ENCODE results near the gene RNU7-1. TPM values are rescaled to one million over a fixed set of nuclear protein-coding genes. Genes with fewer than 3 reads are reported as not detected.

The RNU7-1 gene
- total and polyA plus RNA-seq, 2 experiments from 2014 or later = not detected

DNA sequence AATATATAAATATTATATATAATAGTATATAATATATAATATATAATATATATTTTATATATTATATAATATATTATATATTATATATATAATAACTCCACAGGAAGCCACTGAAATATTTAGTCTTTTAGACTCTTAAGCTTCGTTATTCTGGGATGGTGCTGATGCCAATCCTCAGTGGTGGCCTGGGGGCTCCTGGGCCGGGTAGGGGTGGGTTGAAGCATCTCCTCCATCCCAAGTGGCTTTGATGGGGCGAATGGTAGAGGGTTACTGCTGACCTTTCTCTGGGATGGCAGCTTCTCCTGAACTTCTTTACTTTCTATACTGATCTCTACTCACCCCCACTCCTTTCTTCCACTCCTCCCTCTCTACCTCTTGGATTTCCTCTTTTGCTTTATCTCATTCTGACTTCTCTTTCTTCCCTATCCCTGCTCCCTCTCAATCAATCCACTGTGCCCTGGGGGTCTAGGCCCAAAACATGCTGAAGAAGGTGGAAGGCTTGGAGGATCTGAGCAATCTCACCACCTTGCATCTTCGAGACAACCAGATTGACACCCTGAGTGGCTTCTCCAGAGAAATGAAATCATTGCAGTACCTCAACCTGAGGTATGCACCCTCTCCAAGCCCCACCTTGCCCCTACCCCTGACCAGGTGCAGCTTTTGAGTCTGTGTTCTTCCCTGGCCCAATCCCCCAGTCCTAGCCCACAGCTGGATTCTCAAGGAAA is 34.0 kb upstream of the RNU7-1 start:
- TF ChIP-seq, protein P1, sequence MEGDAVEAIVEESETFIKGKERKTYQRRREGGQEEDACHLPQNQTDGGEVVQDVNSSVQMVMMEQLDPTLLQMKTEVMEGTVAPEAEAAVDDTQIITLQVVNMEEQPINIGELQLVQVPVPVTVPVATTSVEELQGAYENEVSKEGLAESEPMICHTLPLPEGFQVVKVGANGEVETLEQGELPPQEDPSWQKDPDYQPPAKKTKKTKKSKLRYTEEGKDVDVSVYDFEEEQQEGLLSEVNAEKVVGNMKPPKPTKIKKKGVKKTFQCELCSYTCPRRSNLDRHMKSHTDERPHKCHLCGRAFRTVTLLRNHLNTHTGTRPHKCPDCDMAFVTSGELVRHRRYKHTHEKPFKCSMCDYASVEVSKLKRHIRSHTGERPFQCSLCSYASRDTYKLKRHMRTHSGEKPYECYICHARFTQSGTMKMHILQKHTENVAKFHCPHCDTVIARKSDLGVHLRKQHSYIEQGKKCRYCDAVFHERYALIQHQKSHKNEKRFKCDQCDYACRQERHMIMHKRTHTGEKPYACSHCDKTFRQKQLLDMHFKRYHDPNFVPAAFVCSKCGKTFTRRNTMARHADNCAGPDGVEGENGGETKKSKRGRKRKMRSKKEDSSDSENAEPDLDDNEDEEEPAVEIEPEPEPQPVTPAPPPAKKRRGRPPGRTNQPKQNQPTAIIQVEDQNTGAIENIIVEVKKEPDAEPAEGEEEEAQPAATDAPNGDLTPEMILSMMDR (IDR thresholded peaks at IDR 0.05; ENCODE audit: poor library complexity) = no peak
- TF ChIP-seq EZH2 (IDR thresholded peaks at IDR 0.05; ENCODE audit: borderline replicate concordance) = no peak
- TF ChIP-seq EZH2phosphoT487 (IDR thresholded peaks at IDR 0.05; ENCODE audit: low read depth, severe bottlenecking, unreplicated experiment) = no peak

DNA sequence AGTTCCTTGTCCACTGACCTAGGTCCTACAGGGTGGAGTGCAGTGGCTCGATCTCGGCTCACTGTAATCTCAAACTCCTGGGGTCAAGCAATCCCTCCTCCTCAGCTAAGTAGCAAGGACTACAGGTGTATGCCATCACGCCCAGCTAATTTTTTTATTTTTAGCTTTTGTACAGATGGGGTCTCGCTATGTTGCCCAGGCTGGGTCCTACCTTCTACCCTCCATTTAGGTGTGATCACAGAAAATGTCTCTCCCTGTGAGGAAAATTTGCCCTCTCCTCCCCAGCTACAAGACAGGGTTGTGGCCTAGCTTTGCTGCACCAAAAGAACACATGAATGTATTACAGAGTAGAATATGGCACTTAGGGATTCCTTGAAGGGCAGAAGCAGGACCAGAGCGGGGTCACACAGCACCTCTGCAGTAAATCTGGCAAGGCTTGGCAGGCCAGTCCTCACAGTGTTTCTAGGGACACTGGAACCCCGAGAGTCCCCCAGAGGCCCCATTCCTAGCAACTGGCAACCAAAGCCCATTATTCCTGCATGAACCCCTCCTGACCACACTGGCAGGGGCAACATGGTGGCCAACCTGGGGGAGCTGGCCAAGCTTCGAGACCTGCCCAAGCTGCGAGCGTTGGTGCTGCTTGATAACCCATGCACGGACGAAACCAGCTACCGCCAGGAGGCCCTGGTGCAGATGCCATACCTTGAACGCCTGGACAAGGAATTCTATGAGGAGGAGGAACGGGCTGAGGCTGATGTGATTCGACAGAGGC is 31.3 kb upstream of the RNU7-1 start:
- Histone ChIP-seq H3K4me1 (ENCODE audit: insufficient read depth) (peaks cover 11% of the 10 kb centered on the region), H3K36me3 (replicated peaks; ENCODE audit: insufficient read depth, low read depth) (no peaks in the 10 kb centered on the region), H2AFZ (no peak overlapping the region), H3K27ac (no peak overlapping the region), H3K4me3 (no peak overlapping the region), H3K9me3 (ENCODE audit: low read depth) (no peaks in the 10 kb centered on the region), H4K20me1 (ENCODE audit: insufficient read depth, poor library complexity, severe bottlenecking) (no peaks in the 10 kb centered on the region), H3K9me2 (replicated peaks; ENCODE audit: insufficient read depth) (no peaks in the 10 kb centered on the region), H3K27me3 (peaks cover 16% of the 10 kb centered on the region), H3K79me2 (no peaks in the 10 kb centered on the region), H3K4me2 (no peak overlapping the region)
- no peak for DNase-seq (ENCODE audit: low spot score)
- TF ChIP-seq EZH2phosphoT487 (IDR thresholded peaks at IDR 0.05; ENCODE audit: low read depth, severe bottlenecking, unreplicated experiment) (no peak), EZH2 (IDR thresholded peaks at IDR 0.05; ENCODE audit: borderline replicate concordance) (no peak)
- TF ChIP-seq, protein P1 (IDR thresholded peaks at IDR 0.05; ENCODE audit: poor library complexity) = no peak
- 92% methylated on average over 15 of the region's 15 CpGs for WGBS (ENCODE audit: low lambda C conversion rate, missing lambda C conversion rate)

More for the DNA sequence above, 34.0 kb upstream of the RNU7-1 start:
- 91% methylated on average over 4 of the region's 4 CpGs for WGBS (ENCODE audit: low lambda C conversion rate, missing lambda C conversion rate)
- DNase-seq (ENCODE audit: low spot score) = no peak
- Histone ChIP-seq H3K79me2 (no peaks in the 10 kb centered on the region), H3K4me2 (no peak overlapping the region), H2AFZ (no peak overlapping the region), H3K27ac (no peak overlapping the region), H3K9me2 (replicated peaks; ENCODE audit: insufficient read depth) (no peaks in the 10 kb centered on the region), H3K36me3 (replicated peaks; ENCODE audit: insufficient read depth, low read depth) (no peaks in the 10 kb centered on the region), H3K4me3 (no peak overlapping the region), H3K4me1 (ENCODE audit: insufficient read depth) (peaks cover 7% of the 10 kb centered on the region), H3K27me3 (peaks cover 12% of the 10 kb centered on the region), H3K9me3 (ENCODE audit: low read depth) (no peaks in the 10 kb centered on the region), H4K20me1 (ENCODE audit: insufficient read depth, poor library complexity, severe bottlenecking) (no peaks in the 10 kb centered on the region)

DNA sequence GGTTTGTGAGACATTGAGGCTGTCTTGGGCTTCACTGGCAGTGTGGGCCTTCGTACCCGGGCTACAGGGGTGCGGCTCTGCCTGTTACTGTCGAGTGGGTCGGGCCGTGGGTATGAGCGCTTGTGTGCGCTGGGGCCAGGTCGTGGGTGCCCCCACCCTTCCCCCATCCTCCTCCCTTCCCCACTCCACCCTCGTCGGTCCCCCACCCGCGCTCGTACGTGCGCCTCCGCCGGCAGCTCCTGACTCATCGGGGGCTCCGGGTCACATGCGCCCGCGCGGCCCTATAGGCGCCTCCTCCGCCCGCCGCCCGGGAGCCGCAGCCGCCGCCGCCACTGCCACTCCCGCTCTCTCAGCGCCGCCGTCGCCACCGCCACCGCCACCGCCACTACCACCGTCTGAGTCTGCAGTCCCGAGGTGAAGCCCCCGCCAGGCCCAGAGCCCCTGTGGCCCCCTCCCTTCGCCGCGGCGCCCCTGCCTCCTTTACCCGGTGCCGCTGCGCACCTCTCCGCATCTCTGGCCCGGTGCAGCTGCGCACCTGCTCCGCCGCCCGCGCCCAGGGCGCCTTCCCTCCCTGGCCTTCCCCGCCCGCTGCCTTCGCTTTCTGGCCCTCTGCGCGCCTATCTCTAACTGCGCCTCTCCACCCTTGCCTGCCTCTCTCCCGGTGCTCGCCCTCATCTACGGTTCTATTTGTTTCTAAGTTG is 29.2 kb upstream of the RNU7-1 start, which contains the start of gene ENO2:
TSS of gene ENO2 (plus strand) at position 335 of the 701 bp plus-strand sequence. CDS start 1,253 bp downstream, outside the sequence.
- peak within 1 kb of the TSS; percentile 99 for H3K4me2 ChIP-seq
- H3K36me3 ChIP-seq (replicated peaks; ENCODE audit: insufficient read depth, low read depth) = no peaks in the 10 kb centered on the region
- H3K9me2 ChIP-seq (replicated peaks; ENCODE audit: insufficient read depth) = no peaks in the 10 kb centered on the region
- no peaks in the 10 kb centered on the region for H3K79me2 ChIP-seq
- peaks cover 11% of the 10 kb centered on the region for H3K4me1 ChIP-seq (ENCODE audit: insufficient read depth)
- TF ChIP-seq, protein P1 (IDR thresholded peaks at IDR 0.05; ENCODE audit: poor library complexity) = no peak
- TF ChIP-seq EZH2 (IDR thresholded peaks at IDR 0.05; ENCODE audit: borderline replicate concordance) (no peak), EZH2phosphoT487 (IDR thresholded peaks at IDR 0.05; ENCODE audit: low read depth, severe bottlenecking, unreplicated experiment) (no peak)
- 3% methylated on average over 20 of the region's 68 CpGs for WGBS (ENCODE audit: low lambda C conversion rate, missing lambda C conversion rate)
- H3K9me3 ChIP-seq (ENCODE audit: low read depth) = no peaks in the 10 kb centered on the region
- DNase-seq (ENCODE audit: low spot score) = peak; percentile 86
- peak within 1 kb of the TSS; percentile 48 for H3K27ac ChIP-seq
- peak within 1 kb of the TSS; percentile 52 for H3K4me3 ChIP-seq
- H3K27me3 ChIP-seq = peaks cover 16% of the 10 kb centered on the region
- peak within 1 kb of the TSS; percentile 96 for H2AFZ ChIP-seq
- H4K20me1 ChIP-seq (ENCODE audit: insufficient read depth, poor library complexity, severe bottlenecking) = no peaks in the 10 kb centered on the region

Data from hepatocyte (in vitro differentiated cells).